ENCODE results near the gene CREB3.

GRCh38 chr9:35695943-35696401, 36.5 kb upstream of the CREB3 start:
- TF ChIP-seq CTCF (conservative IDR thresholded peaks at IDR 0.05 in 1 of 2, IDR thresholded peaks at IDR 0.05 in 1 of 2; ENCODE audit: extremely low read depth in 1 of 2, insufficient read depth in 1 of 2, low read depth in 1 of 2, low read length in 2 of 2) (no peak), EZH2 (IDR thresholded peaks at IDR 0.05; ENCODE audit: borderline replicate concordance, low read length) (no peak)

All from mammary epithelial cell (primary cell).